K562 (cell line): ENCODE data around the gene FITM1. TPM values are rescaled to one million over a fixed set of nuclear protein-coding genes. Genes with fewer than 3 reads are reported as not detected.

Experiments
- ATAC-seq: fragments of 200-7000 bp; cut with Tn5 transposase; 3 replicates; pipeline ENCODE4 v1.9.1; 2020; ENCODE audit warnings: moderate library complexity
- BruUV-seq: library from RNA; stranded (reverse); fragments of 400-500 nt; replicated peaks from 2 replicates; lab custom pipeline; 2021; lab: Mats Ljungman, UMichigan
- CTCF ChIA-PET: fragments of 300-600 bp; formaldehyde crosslinking; extraction: SDS; loops from one replicate; lab custom pipeline; 2021; ENCODE audit warnings: low intra/inter-chr PET ratio; lab: Yijun Ruan, JAX
- POLR2A ChIA-PET: fragments of 300-600, 350-650 bp; sonication (Branson Sonifier 250); formaldehyde crosslinking; extraction: SDS; loops from one replicate; lab custom pipeline; 2021; ENCODE audit warnings: antibody characterized with exemption, inconsistent platforms; lab: Yijun Ruan, JAX
- DNase-seq, 4 experiments: peaks; one replicate each; pipeline versions ENCODE4 v3.0.0 to v3.0.0-alpha.2; 2011 to 2018; ENCODE audit warnings: low spot score in 3 of 4, mixed read lengths in 3 of 4; ENCODE audit errors: extremely low read depth in 1 of 4
- FAIRE-seq: peaks from 2 replicates; lab custom pipeline; 2011; peaks lifted over from hg19 to GRCh38; lab: Jason Lieb, UNC
- H2AFZ ChIP-seq: 2 replicates; pipeline ENCODE4 v1.6.0; 2011; ENCODE audit warnings: low read depth, low read length, control low read depth, inconsistent platforms
- H3K27ac ChIP-seq: fragments of 200-600 bp; 3 replicates; pipeline ENCODE4 v1.8.0; 2011; ENCODE audit warnings: low read depth, mild to moderate bottlenecking, control low read depth, inconsistent platforms, low read length, moderate library complexity, mixed read lengths; ENCODE audit errors: extremely low read depth
- H3K27me3 ChIP-seq, 2 experiments: fragments of 300-600 bp in 1 of 2; 2 replicates in 1 of 2; 3 replicates in 1 of 2; pipeline versions ENCODE4 v1.6.0 to v1.8.0; 2011; ENCODE audit warnings: inconsistent platforms in 2 of 2, low read length in 2 of 2, mild to moderate bottlenecking in 1 of 2, mixed read lengths in 1 of 2, moderate library complexity in 1 of 2; ENCODE audit not compliant: control insufficient read depth in 2 of 2, insufficient read depth in 2 of 2
- H3K36me3 ChIP-seq: fragments of 300-600 bp; 3 replicates; pipeline ENCODE4 v1.8.0; 2011; ENCODE audit warnings: mild to moderate bottlenecking, low read length, inconsistent platforms; ENCODE audit not compliant: control insufficient read depth, insufficient read depth
- H3K4me1 ChIP-seq, 2 experiments: fragments of 200-600 bp in 1 of 2; replicated peaks in 1 of 2; 2 replicates in 1 of 2; 3 replicates in 1 of 2; pipeline versions ENCODE4 v1.5.1 to v1.8.0; 2011; ENCODE audit warnings: inconsistent platforms in 2 of 2, low read length in 2 of 2, mild to moderate bottlenecking in 1 of 2, mixed read lengths in 1 of 2, moderate library complexity in 1 of 2; ENCODE audit not compliant: control insufficient read depth in 2 of 2, insufficient read depth in 2 of 2
- H3K4me2 ChIP-seq: 2 replicates; pipeline ENCODE4 v1.6.1; 2011; ENCODE audit warnings: low read length, control low read depth, inconsistent platforms, mixed read lengths; ENCODE audit not compliant: insufficient read depth
- H3K4me3 ChIP-seq: fragments of 200-600 bp; sonication (generic), shearing (Covaris generic); 2 replicates; pipeline ENCODE4 v1.5.1; 2016; ENCODE audit warnings: control low read depth, inconsistent platforms
- H3K79me2 ChIP-seq: fragments of 200-600 bp; 3 replicates; pipeline ENCODE4 v1.8.0; 2011; ENCODE audit warnings: low read length, inconsistent platforms; ENCODE audit not compliant: control insufficient read depth, insufficient read depth
- H3K9ac ChIP-seq, 2 experiments: 2 replicates each; pipeline versions ENCODE4 v1.6.0 to v1.6.1; 2011; ENCODE audit warnings: low read depth in 2 of 2, low read length in 2 of 2, control low read depth in 1 of 2, inconsistent platforms in 1 of 2, mild to moderate bottlenecking in 1 of 2, mixed read lengths in 1 of 2; ENCODE audit not compliant: insufficient read depth in 1 of 2
- H3K9me1 ChIP-seq: one replicate; pipeline ENCODE4 v1.6.0; 2011; ENCODE audit warnings: inconsistent platforms, mild to moderate bottlenecking, low read length, moderate library complexity; ENCODE audit not compliant: control insufficient read depth, insufficient read depth
- H3K9me3 ChIP-seq: replicated peaks from 2 replicates; pipeline ENCODE4 v1.5.1; 2011; ENCODE audit warnings: low read depth, low read length, inconsistent platforms; ENCODE audit not compliant: control insufficient read depth, insufficient read depth
- H4K20me1 ChIP-seq: replicated peaks from 2 replicates; pipeline ENCODE4 v1.6.1; 2011; ENCODE audit warnings: low read length, inconsistent platforms, mixed read lengths; ENCODE audit not compliant: control insufficient read depth, insufficient read depth
- KLF16 ChIP-seq: IDR thresholded peaks from 2 replicates; pipeline ENCODE4 v1.6.1; 2016; ENCODE audit warnings: antibody characterized with exemption
- MAFG ChIP-seq: fragments of 450-650 bp; conservative IDR thresholded peaks from 2 replicates; pipeline ENCODE4 v1.6.1; 2016; ENCODE audit warnings: missing genetic modification characterization, missing compliant biosample characterization
- RBM25 ChIP-seq: fragments of 200-400 bp; formaldehyde crosslinking; IDR thresholded peaks from 2 replicates; pipeline ENCODE4 v1.6.1; 2018; ENCODE audit warnings: low read length, low read depth, moderate library complexity; ENCODE audit not compliant: severe bottlenecking
- TARDBP ChIP-seq: fragments of 450-650 bp; IDR thresholded peaks from 2 replicates; pipeline ENCODE4 v1.6.1; 2016
- U2AF2 ChIP-seq: fragments of 200-400 bp; formaldehyde crosslinking; optimal IDR thresholded peaks from 2 replicates; pipeline ENCODE3; 2017; ENCODE audit warnings: low read depth, mild to moderate bottlenecking, low read length
- ZBTB1 ChIP-seq: sonication (generic); formaldehyde crosslinking; IDR thresholded peaks from 2 replicates; pipeline ENCODE4 v1.8.1; 2023; ENCODE audit warnings: missing genetic modification reagents, low read depth, mild to moderate bottlenecking, borderline replicate concordance
- ZNF253 ChIP-seq: fragments of 250-450 bp; sonication (Bioruptor Pico); conservative IDR thresholded peaks from 2 replicates; pipeline ENCODE4 v1.6.1; 2021; ENCODE audit warnings: mild to moderate bottlenecking
- ZNF586 ChIP-seq: fragments of 450-650 bp; formaldehyde crosslinking; conservative IDR thresholded peaks from 2 replicates; pipeline ENCODE4 v1.4.0; 2020; ENCODE audit warnings: mild to moderate bottlenecking, moderate library complexity
- WGBS: fragments of 100-300 bp; shearing (Covaris generic); methylation state at CpG from one replicate; pipeline ENCODE4 v1.1.6; 2016; ENCODE audit warnings: low coverage, mixed read lengths; ENCODE audit not compliant: insufficient coverage; ENCODE audit errors: missing lambda C conversion rate; 5-methylcytosine and 5-hydroxymethylcytosine counted together
- in situ Hi-C: fragments of 300-500 bp; cut with MboI; formaldehyde crosslinking; loops from 4 replicates; pipeline ENCODE4 v1.15.0; 2018; ENCODE audit warnings: inconsistent platforms, mixed read lengths
- intact Hi-C: fragments of 100-400 bp; cut with micrococcal nuclease; formaldehyde crosslinking; loops from 2 replicates; pipeline ENCODE4 v1.14.2; 2022
- polyA plus RNA-seq, 8 experiments: library from polyadenylated mRNA; depleted of rRNA in 4 of 8; stranded (reverse) in 5 of 8; unstranded in 3 of 8; fragments of >200 nt; fragmentation: Nextera tagmentation in 2 of 8; fragmentation: Illumina TruSeq in 1 of 8; extraction: Ambion mirVana in 2 of 8; extraction: Trizol in 1 of 8; gene quantifications; 2 replicates each; pipeline versions ENCODE4 v1.2.1 to v1.2.3, GENCODE V29; 2011 to 2014; ENCODE audit warnings: inconsistent platforms in 1 of 8, missing spikeins in 1 of 8
- total RNA-seq, 7 experiments: library from RNA; depleted of rRNA in 6 of 7; stranded (reverse); fragments of >200 nt in 6 of 7; fragmentation: Illumina TruSeq in 2 of 7; extraction: Trizol in 2 of 7; gene quantifications; 2 replicates each; pipeline versions ENCODE4 v1.2.1 to v1.2.3, GENCODE V29; 2011 to 2021; ENCODE audit warnings: low replicate concordance in 1 of 7
- TF ChIP-seq, protein P1 (sequence below): sonication (generic); formaldehyde crosslinking; IDR thresholded peaks from 2 replicates; pipeline ENCODE4 v1.8.0; 2022; ENCODE audit warnings: mild to moderate bottlenecking, missing genetic modification reagents
- TF ChIP-seq, protein P2 (sequence below), 2 experiments: fragments of 150-350 bp in 1 of 2; IDR thresholded peaks; 2 replicates each; pipeline ENCODE4 v1.6.1; 2012 to 2016; ENCODE audit warnings: low read depth in 2 of 2, low read length in 2 of 2, mild to moderate bottlenecking in 1 of 2, moderate library complexity in 1 of 2
- TF ChIP-seq, protein P3 (sequence below): sonication (generic); formaldehyde crosslinking; IDR thresholded peaks from 2 replicates; pipeline ENCODE4 v1.8.0; 2022; ENCODE audit warnings: mild to moderate bottlenecking, missing genetic modification reagents
- TF ChIP-seq, protein P4 (sequence below): fragments of 250-450 bp; sonication (Bioruptor Pico); IDR thresholded peaks from 2 replicates; pipeline ENCODE4 v1.5.0; 2020; ENCODE audit warnings: mild to moderate bottlenecking, borderline replicate concordance

FITM1 gene
- total and polyA plus RNA-seq, 9 of the 15 experiments (the other 6 are each of a cell fraction or from before 2014, with no cell fraction given) = 0.09 to 0.20 TPM; not detected in 7

GRCh38 chr14:24162093-24162492 is 31.6 kb downstream of the FITM1 start (continued):
- no peak for TF ChIP-seq MAFG
- TF ChIP-seq, protein P1, sequence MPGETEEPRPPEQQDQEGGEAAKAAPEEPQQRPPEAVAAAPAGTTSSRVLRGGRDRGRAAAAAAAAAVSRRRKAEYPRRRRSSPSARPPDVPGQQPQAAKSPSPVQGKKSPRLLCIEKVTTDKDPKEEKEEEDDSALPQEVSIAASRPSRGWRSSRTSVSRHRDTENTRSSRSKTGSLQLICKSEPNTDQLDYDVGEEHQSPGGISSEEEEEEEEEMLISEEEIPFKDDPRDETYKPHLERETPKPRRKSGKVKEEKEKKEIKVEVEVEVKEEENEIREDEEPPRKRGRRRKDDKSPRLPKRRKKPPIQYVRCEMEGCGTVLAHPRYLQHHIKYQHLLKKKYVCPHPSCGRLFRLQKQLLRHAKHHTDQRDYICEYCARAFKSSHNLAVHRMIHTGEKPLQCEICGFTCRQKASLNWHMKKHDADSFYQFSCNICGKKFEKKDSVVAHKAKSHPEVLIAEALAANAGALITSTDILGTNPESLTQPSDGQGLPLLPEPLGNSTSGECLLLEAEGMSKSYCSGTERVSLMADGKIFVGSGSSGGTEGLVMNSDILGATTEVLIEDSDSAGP (CRISPR knock-in tag) = no peak
- no peak for TF ChIP-seq TARDBP
- no peak for TF ChIP-seq U2AF2
- TF ChIP-seq ZBTB1 (CRISPR knock-in tag) = no peak
- TF ChIP-seq RBM25 = no peak

- H4K20me1 ChIP-seq = no peaks in the 10 kb centered on the region
- H3K27me3 ChIP-seq = no peaks in the 10 kb centered on the region
- H3K4me1 ChIP-seq = peaks cover 10 to 23% of the 10 kb centered on the region in 2 experiments; a peak in 4 of 5 replicates
- H3K27ac ChIP-seq = no peak overlapping the region
- CTCF ChIA-PET = no interaction called here
- H2AFZ ChIP-seq = no peak overlapping the region
- FAIRE-seq (no peak), ATAC-seq (no peak), DNase-seq (no peak)
- intact Hi-C loops (no loop called here), in situ Hi-C loops (no loop called here)
- 85% methylated on average over 12 of the region's 14 CpGs for WGBS
- peaks cover 52% of the 10 kb centered on the region; the same call in 2 of the 3 replicates for H3K36me3 ChIP-seq
- BruUV-seq = no TSS peak
- no peak overlapping the region for H3K4me2 ChIP-seq
- no peak overlapping the region for H3K4me3 ChIP-seq
- H3K9me1 ChIP-seq = no peaks in the 10 kb centered on the region
- H3K79me2 ChIP-seq = peaks cover 10% of the 10 kb centered on the region; the same call in 2 of the 3 replicates
- POLR2A ChIA-PET = interaction anchor here (0.5 to 0.7 kb wide), 2 partner anchors 24 to 51 kb away, joined by 3 read pairs; partner anchors contain the start of gene IPO4
- no peak overlapping the region for H3K9ac ChIP-seq
- H3K9me3 ChIP-seq = no peaks in the 10 kb centered on the region
- TF ChIP-seq, protein P2, sequence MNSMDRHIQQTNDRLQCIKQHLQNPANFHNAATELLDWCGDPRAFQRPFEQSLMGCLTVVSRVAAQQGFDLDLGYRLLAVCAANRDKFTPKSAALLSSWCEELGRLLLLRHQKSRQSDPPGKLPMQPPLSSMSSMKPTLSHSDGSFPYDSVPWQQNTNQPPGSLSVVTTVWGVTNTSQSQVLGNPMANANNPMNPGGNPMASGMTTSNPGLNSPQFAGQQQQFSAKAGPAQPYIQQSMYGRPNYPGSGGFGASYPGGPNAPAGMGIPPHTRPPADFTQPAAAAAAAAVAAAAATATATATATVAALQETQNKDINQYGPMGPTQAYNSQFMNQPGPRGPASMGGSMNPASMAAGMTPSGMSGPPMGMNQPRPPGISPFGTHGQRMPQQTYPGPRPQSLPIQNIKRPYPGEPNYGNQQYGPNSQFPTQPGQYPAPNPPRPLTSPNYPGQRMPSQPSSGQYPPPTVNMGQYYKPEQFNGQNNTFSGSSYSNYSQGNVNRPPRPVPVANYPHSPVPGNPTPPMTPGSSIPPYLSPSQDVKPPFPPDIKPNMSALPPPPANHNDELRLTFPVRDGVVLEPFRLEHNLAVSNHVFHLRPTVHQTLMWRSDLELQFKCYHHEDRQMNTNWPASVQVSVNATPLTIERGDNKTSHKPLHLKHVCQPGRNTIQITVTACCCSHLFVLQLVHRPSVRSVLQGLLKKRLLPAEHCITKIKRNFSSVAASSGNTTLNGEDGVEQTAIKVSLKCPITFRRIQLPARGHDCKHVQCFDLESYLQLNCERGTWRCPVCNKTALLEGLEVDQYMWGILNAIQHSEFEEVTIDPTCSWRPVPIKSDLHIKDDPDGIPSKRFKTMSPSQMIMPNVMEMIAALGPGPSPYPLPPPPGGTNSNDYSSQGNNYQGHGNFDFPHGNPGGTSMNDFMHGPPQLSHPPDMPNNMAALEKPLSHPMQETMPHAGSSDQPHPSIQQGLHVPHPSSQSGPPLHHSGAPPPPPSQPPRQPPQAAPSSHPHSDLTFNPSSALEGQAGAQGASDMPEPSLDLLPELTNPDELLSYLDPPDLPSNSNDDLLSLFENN (IDR thresholded peaks at IDR 0.05; ENCODE audit: low read depth in 2 of 2, low read length in 2 of 2) = no peak
- TF ChIP-seq ZNF586 (CRISPR knock-in tag) (no peak), ZNF253 (CRISPR knock-in tag) (no peak), KLF16 (no peak), RBM25 (no peak)
- TF ChIP-seq, protein P3, sequence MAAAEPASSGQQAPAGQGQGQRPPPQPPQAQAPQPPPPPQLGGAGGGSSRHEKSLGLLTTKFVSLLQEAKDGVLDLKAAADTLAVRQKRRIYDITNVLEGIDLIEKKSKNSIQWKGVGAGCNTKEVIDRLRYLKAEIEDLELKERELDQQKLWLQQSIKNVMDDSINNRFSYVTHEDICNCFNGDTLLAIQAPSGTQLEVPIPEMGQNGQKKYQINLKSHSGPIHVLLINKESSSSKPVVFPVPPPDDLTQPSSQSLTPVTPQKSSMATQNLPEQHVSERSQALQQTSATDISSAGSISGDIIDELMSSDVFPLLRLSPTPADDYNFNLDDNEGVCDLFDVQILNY (CRISPR knock-in tag) = no peak
- TF ChIP-seq, protein P4, sequence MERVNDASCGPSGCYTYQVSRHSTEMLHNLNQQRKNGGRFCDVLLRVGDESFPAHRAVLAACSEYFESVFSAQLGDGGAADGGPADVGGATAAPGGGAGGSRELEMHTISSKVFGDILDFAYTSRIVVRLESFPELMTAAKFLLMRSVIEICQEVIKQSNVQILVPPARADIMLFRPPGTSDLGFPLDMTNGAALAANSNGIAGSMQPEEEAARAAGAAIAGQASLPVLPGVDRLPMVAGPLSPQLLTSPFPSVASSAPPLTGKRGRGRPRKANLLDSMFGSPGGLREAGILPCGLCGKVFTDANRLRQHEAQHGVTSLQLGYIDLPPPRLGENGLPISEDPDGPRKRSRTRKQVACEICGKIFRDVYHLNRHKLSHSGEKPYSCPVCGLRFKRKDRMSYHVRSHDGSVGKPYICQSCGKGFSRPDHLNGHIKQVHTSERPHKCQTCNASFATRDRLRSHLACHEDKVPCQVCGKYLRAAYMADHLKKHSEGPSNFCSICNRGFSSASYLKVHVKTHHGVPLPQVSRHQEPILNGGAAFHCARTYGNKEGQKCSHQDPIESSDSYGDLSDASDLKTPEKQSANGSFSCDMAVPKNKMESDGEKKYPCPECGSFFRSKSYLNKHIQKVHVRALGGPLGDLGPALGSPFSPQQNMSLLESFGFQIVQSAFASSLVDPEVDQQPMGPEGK (CRISPR knock-in tag) = no peak
Observed at GRCh38 chr14:24164518-24164991, 34.1 kb downstream of the FITM1 start.
